ENCODE data around the gene PPP2R2D. TPM values are rescaled to one million over a fixed set of nuclear protein-coding genes. Genes with fewer than 3 reads are reported as not detected.

Gene PPP2R2D
- total and polyA plus RNA-seq, 2 experiments from 2014 or later, result 25.9 to 32.1 TPM

GRCh38 chr10:131899116-131899690, 1.6 kb upstream of the PPP2R2D start:
- H3K9me3 ChIP-seq (ENCODE audit: low read depth), result no peaks in the 10 kb centered on the region
- H3K4me3 ChIP-seq, result no peak overlapping the region
- TF ChIP-seq EZH2 (IDR thresholded peaks at IDR 0.05; ENCODE audit: borderline replicate concordance) (no peak), EZH2phosphoT487 (IDR thresholded peaks at IDR 0.05; ENCODE audit: low read depth, severe bottlenecking, unreplicated experiment) (no peak)
- TF ChIP-seq, protein P1, sequence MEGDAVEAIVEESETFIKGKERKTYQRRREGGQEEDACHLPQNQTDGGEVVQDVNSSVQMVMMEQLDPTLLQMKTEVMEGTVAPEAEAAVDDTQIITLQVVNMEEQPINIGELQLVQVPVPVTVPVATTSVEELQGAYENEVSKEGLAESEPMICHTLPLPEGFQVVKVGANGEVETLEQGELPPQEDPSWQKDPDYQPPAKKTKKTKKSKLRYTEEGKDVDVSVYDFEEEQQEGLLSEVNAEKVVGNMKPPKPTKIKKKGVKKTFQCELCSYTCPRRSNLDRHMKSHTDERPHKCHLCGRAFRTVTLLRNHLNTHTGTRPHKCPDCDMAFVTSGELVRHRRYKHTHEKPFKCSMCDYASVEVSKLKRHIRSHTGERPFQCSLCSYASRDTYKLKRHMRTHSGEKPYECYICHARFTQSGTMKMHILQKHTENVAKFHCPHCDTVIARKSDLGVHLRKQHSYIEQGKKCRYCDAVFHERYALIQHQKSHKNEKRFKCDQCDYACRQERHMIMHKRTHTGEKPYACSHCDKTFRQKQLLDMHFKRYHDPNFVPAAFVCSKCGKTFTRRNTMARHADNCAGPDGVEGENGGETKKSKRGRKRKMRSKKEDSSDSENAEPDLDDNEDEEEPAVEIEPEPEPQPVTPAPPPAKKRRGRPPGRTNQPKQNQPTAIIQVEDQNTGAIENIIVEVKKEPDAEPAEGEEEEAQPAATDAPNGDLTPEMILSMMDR (IDR thresholded peaks at IDR 0.05; ENCODE audit: poor library complexity), result no peak
- 82% methylated on average over 8 of the region's 8 CpGs for WGBS (ENCODE audit: low lambda C conversion rate, missing lambda C conversion rate)
- no peak overlapping the region for H3K27ac ChIP-seq
- no peak overlapping the region for H3K4me2 ChIP-seq
- H3K4me1 ChIP-seq (ENCODE audit: insufficient read depth), result peaks cover 18% of the 10 kb centered on the region
- H3K9me2 ChIP-seq (replicated peaks; ENCODE audit: insufficient read depth), result no peaks in the 10 kb centered on the region
- H3K79me2 ChIP-seq, result peaks cover 31% of the 10 kb centered on the region
- no peaks in the 10 kb centered on the region for H3K36me3 ChIP-seq (replicated peaks; ENCODE audit: insufficient read depth, low read depth)
- H3K27me3 ChIP-seq, result no peaks in the 10 kb centered on the region
- no peak overlapping the region for H2AFZ ChIP-seq
- DNase-seq (ENCODE audit: low spot score), result no peak
- peaks cover 24% of the 10 kb centered on the region for H4K20me1 ChIP-seq (ENCODE audit: insufficient read depth, poor library complexity, severe bottlenecking)

GRCh38 chr10:131899695-131900349, 986 bp upstream of the PPP2R2D start:
- WGBS (ENCODE audit: low lambda C conversion rate, missing lambda C conversion rate), result 35% methylated on average over 24 of the region's 24 CpGs
- H2AFZ ChIP-seq, result peak overlapping the region; percentile 55
- H3K9me3 ChIP-seq (ENCODE audit: low read depth), result no peaks in the 10 kb centered on the region
- H3K4me3 ChIP-seq, result peak overlapping the region; percentile 39
- H3K79me2 ChIP-seq, result peaks cover 37% of the 10 kb centered on the region
- no peak for DNase-seq (ENCODE audit: low spot score)
- H3K4me1 ChIP-seq (ENCODE audit: insufficient read depth), result peaks cover 22% of the 10 kb centered on the region
- H3K36me3 ChIP-seq (replicated peaks; ENCODE audit: insufficient read depth, low read depth), result no peaks in the 10 kb centered on the region
- no peak for TF ChIP-seq EZH2phosphoT487 (IDR thresholded peaks at IDR 0.05; ENCODE audit: low read depth, severe bottlenecking, unreplicated experiment)
- TF ChIP-seq, protein P1 (IDR thresholded peaks at IDR 0.05; ENCODE audit: poor library complexity), result no peak
- TF ChIP-seq EZH2 (IDR thresholded peaks at IDR 0.05; ENCODE audit: borderline replicate concordance), result no peak
- peak overlapping the region; percentile 90 for H3K4me2 ChIP-seq
- no peaks in the 10 kb centered on the region for H3K27me3 ChIP-seq
- peaks cover 30% of the 10 kb centered on the region for H4K20me1 ChIP-seq (ENCODE audit: insufficient read depth, poor library complexity, severe bottlenecking)
- no peaks in the 10 kb centered on the region for H3K9me2 ChIP-seq (replicated peaks; ENCODE audit: insufficient read depth)
- peak overlapping the region; percentile 46 for H3K27ac ChIP-seq

DNA sequence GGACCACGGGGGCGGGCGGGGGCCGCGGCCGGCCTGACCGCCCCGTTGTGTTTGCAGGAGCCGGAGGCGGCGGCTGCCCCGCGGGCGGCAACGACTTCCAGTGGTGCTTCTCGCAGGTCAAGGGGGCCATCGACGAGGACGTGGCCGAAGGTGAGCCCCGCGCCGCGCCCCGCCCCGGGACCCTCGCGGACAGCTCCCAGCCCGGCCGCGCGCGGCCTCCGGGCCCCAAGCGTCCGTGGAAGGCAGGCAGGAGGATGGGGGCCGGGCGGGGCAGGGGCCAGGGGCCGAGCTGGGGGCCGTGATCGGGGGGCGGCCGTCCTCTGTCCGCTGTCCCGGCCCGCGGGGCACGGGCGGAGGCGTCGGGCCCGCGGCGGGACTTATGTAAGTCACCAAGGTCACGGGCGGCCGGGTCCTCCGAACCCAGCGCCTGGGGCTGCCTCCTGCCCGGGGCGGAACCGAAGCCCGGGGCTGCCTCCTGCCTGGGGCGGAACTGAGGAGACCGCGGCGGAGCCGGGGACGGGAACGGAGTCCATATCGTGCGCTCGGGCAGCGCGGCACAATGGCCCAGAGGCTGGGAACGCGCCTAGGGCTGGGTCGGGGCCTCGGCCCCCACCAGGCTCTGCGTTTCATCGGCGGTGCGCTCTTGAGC, 497 bp downstream of the PPP2R2D start:
- H3K4me3 ChIP-seq, result peak overlapping the region; percentile 95
- TF ChIP-seq EZH2phosphoT487 (IDR thresholded peaks at IDR 0.05; ENCODE audit: low read depth, severe bottlenecking, unreplicated experiment) (no peak), EZH2 (IDR thresholded peaks at IDR 0.05; ENCODE audit: borderline replicate concordance) (no peak)
- TF ChIP-seq, protein P1 (IDR thresholded peaks at IDR 0.05; ENCODE audit: poor library complexity), result no peak
- H3K9me2 ChIP-seq (replicated peaks; ENCODE audit: insufficient read depth), result no peaks in the 10 kb centered on the region
- under 1% methylated on average over 22 of the region's 83 CpGs for WGBS (ENCODE audit: low lambda C conversion rate, missing lambda C conversion rate)
- H3K79me2 ChIP-seq, result peaks cover 52% of the 10 kb centered on the region
- H3K4me2 ChIP-seq, result peak overlapping the region; percentile 92
- no peaks in the 10 kb centered on the region for H3K27me3 ChIP-seq
- H3K4me1 ChIP-seq (ENCODE audit: insufficient read depth), result peaks cover 26% of the 10 kb centered on the region
- H4K20me1 ChIP-seq (ENCODE audit: insufficient read depth, poor library complexity, severe bottlenecking), result peaks cover 45% of the 10 kb centered on the region
- H3K27ac ChIP-seq, result peak overlapping the region; percentile 97
- peak; percentile 80 for DNase-seq (ENCODE audit: low spot score)
- no peaks in the 10 kb centered on the region for H3K36me3 ChIP-seq (replicated peaks; ENCODE audit: insufficient read depth, low read depth)
- no peaks in the 10 kb centered on the region for H3K9me3 ChIP-seq (ENCODE audit: low read depth)
- H2AFZ ChIP-seq, result peak overlapping the region; percentile 5

Measured in hepatocyte (in vitro differentiated cells).